ENCODE data around the gene EDEM3. TPM values are rescaled to one million over a fixed set of nuclear protein-coding genes. Genes with fewer than 3 reads are reported as not detected.

The EDEM3 gene
- total and polyA plus RNA-seq, 2 of the 8 experiments (the other 6 are each of a cell fraction or from before 2014, with no cell fraction given), result 1.6 to 14.0 TPM

DNA sequence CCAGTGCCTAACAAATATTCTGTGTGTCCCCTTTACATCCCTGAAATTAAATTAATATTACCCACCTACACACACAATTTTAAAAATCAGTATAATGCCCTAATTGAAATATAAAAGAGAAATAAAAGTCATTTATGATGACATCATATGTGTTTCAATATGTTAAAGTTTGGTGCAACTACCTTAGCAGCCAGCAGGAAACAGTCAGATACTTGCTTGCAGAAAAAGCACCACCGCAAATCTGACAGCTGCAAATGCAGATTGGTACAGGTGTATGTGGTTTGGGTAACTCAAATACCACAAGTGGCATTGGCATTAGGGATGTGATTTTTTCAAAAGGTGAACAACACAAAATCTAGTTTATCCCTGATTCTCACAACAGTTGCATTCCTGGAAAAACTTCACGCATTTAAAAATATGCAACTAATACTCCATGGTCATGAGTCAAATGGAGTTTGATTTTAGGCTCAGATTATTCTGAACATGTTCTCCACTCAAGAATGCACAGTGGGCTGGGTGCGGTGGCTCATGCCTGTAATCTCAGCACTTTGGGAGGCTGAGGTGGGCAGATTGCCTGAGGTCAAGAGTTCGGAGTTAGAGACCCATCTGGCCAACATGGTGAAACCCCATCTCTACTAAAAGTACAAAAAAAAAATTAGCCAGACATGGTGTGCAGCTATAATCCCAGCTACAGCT, 106.3 kb downstream of the EDEM3 start:
- H3K9me3 ChIP-seq (ENCODE audit: insufficient read depth in 2 of 2, low read depth in 1 of 2, low read length in 1 of 2), result no peaks in the 10 kb centered on the region; a peak in 1 of 4 replicates
- H3K56ac ChIP-seq (replicated peaks; ENCODE audit: insufficient read length, low read depth, low read length), result no peak overlapping the region
- H3K79me1 ChIP-seq (ENCODE audit: low read depth, low read length), result no peaks in the 10 kb centered on the region
- H4K20me1 ChIP-seq (replicated peaks in 1 of 2; ENCODE audit: control insufficient read depth in 1 of 2, insufficient read depth in 2 of 2, low read length in 2 of 2), result no peaks in the 10 kb centered on the region
- no peak overlapping the region for H3K4ac ChIP-seq (replicated peaks; ENCODE audit: insufficient read length, low read depth, low read length)
- POLR2A ChIA-PET (ENCODE audit: partially characterized antibody), result no interaction called here
- no peaks in the 10 kb centered on the region for H3K27me3 ChIP-seq (replicated peaks in 1 of 4; ENCODE audit: control insufficient read depth in 3 of 4, extremely low read depth in 1 of 4, insufficient read depth in 3 of 4, low read length in 3 of 4)
- no peak overlapping the region for H3K23ac ChIP-seq (ENCODE audit: insufficient read length)
- 89% methylated on average over 4 of the region's 4 CpGs; no CpG with 5 or more reads in 1 of the 2 experiments for WGBS, 2 experiments (ENCODE audit: extremely low coverage in 1 of 2, insufficient coverage in 1 of 2, insufficient read length in 1 of 2, insufficient replicate concordance in 2 of 2, low coverage in 1 of 2, low lambda C conversion rate in 2 of 2, missing lambda C conversion rate in 1 of 2)
- H2BK20ac ChIP-seq (ENCODE audit: low read length), result no peak overlapping the region
- H2AK5ac ChIP-seq (ENCODE audit: low read depth, low read length), result no peak overlapping the region
- H3K36me3 ChIP-seq (ENCODE audit: control insufficient read depth in 2 of 4, insufficient read depth in 4 of 4, low read length in 3 of 4), result no peaks in the 10 kb centered on the region
- no peak overlapping the region for H3K4me3 ChIP-seq (ENCODE audit: extremely low read depth in 1 of 4, insufficient read depth in 2 of 4, low read depth in 3 of 4, low read length in 4 of 4)
- H2BK15ac ChIP-seq (ENCODE audit: low read length), result no peak overlapping the region
- no peak overlapping the region for H3K14ac ChIP-seq (ENCODE audit: insufficient read length)
- H3K9ac ChIP-seq (replicated peaks in 1 of 4; ENCODE audit: extremely low read depth in 1 of 4, low read depth in 3 of 4, low read length in 3 of 4), result no peak overlapping the region
- no peaks in the 10 kb centered on the region for H3K4me1 ChIP-seq (replicated peaks in 1 of 4; ENCODE audit: control insufficient read depth in 3 of 4, insufficient read depth in 4 of 4, low read length in 3 of 4)
- no peak overlapping the region for H3K4me2 ChIP-seq (ENCODE audit: insufficient read depth in 1 of 2, low read depth in 2 of 2, low read length in 2 of 2)
- no peaks in the 10 kb centered on the region for H3K79me2 ChIP-seq (ENCODE audit: control insufficient read depth in 1 of 2, insufficient read depth in 2 of 2, low read length in 2 of 2)
- H3K23me2 ChIP-seq (ENCODE audit: low read depth, low read length), result no peaks in the 10 kb centered on the region
- H2BK5ac ChIP-seq (ENCODE audit: low read depth, low read length), result no peak overlapping the region
- H3K18ac ChIP-seq (ENCODE audit: extremely low read depth, low read length), result no peak overlapping the region
- no peak overlapping the region for H2BK120ac ChIP-seq (replicated peaks; ENCODE audit: low read depth, low read length)
- no peak overlapping the region for H4K5ac ChIP-seq (ENCODE audit: insufficient read length, low read depth, low read length)
- no peak overlapping the region for H4K8ac ChIP-seq (ENCODE audit: extremely low read depth, insufficient read depth, low read length)
- FAIRE-seq (no peak), DNase-seq (ENCODE audit: low read depth in 1 of 2, low spot score in 2 of 2) (peak in 1 of 2 experiments; percentile 13)
- CTCF ChIA-PET (ENCODE audit: partially characterized antibody), result no interaction called here
- H4K91ac ChIP-seq (replicated peaks; ENCODE audit: insufficient read length, low read length), result no peak overlapping the region
- H2AFZ ChIP-seq (ENCODE audit: low read length), result no peak overlapping the region
- H2BK12ac ChIP-seq (ENCODE audit: low read depth, low read length), result no peak overlapping the region
- no peak overlapping the region for H3K27ac ChIP-seq (ENCODE audit: low read depth, low read length)
- TF ChIP-seq CEBPB (IDR thresholded peaks at IDR 0.05; ENCODE audit: low read depth, low read length), result no peak
- TF ChIP-seq, protein P1, sequence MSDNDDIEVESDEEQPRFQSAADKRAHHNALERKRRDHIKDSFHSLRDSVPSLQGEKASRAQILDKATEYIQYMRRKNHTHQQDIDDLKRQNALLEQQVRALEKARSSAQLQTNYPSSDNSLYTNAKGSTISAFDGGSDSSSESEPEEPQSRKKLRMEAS (IDR thresholded peaks at IDR 0.05), result no peak
- TF ChIP-seq RXRA (IDR thresholded peaks at IDR 0.05; ENCODE audit: insufficient read depth, low read depth, low read length), result no peak
- no peak for TF ChIP-seq SRF (IDR thresholded peaks at IDR 0.05; ENCODE audit: low read depth, low read length)
- no peak for TF ChIP-seq SP4 (IDR thresholded peaks at IDR 0.05; ENCODE audit: low read length)

Measured in H1 (cell line).